Measurements from ENCODE around the gene NMUR2.
A peak's percentile ranks its signal among the peaks of the same experiment; 100 is the strongest.

Gene NMUR2

GRCh38 chr5:152367554-152367953, 37.5 kb downstream of the NMUR2 start:
- no peak for DNase-seq

DNA sequence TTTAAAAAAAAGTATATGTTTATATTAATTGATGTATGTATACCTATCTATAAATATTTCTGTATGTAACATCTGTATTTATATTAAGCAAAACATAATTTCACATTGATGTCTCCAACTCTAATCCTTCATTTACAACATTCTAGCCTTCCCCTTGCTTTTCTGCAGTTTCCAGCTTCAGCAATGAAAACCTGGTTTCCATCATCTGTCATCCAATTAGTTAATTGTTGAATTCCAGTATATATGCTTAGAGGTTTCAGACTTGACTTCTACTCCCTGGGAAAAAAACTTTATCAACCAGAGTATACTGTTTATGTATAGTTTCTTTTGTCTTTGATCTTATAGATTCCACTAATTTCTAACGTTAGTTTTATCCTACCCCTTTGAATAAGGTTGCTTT, 38.4 kb downstream of the NMUR2 start:
- no peak for DNase-seq

GRCh38 chr5:152364899-152365298, 40.2 kb downstream of the NMUR2 start:
- DNase-seq = no peak

GRCh38 chr5:152364172-152364571, 40.9 kb downstream of the NMUR2 start:
- no peak for DNase-seq

DNA sequence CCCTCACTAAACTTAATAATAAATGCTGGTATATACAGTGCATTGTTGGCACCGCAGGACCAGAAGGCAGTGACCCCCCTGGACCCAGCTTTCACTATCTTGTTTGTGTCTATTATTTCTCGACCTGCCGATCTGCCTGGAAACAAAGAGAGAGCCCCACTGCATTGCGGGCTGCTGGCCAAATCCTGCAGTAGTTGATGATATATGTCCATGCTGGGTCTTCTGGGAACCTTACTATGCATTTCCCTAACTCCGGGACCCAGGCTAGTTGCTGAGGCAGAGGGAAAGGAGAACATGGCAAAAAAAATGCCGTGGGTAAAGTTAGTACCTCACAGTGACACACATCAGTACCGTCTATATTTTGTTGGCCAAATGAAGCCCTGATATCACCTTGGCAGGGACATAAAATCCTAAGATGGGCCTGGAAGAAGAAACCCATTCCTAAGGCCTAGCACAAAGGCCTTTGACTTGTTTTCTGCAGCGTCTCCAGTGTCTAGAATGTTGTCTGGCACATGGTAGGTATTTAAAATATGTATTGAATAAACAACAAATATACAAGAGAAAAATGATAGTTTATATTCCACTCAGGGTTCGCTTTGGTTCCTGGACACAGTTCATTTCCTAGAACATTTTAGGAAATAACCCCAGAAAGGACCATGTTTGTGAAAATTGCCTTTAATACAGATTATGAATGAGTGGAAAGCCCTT, 46.1 kb downstream of the NMUR2 start:
- DNase-seq = no peak

- no peak for DNase-seq
Measured at GRCh38 chr5:152356506-152356905, 48.6 kb downstream of the NMUR2 start.

DNA sequence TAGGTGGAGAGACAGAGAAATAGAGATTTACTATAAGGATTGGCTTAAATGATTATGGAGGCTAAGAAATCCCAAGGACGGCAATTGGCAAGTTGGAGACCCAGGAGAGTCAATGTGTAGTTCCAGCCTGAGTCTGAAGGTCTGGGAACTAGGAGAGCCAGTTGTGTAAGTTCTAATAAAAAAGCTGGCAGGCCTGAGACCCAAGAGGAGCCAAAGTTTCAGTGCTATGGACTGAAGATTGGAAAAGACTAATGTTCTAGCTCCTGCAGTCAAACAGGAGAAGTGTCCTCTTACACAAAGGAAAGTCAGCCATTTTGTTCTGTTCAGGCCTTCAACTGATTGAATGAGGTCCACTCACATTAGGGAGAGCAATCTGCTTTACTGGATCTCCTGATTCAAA, 50.0 kb downstream of the NMUR2 start:
- no peak for DNase-seq

GRCh38 chr5:152353001-152353400, 52.1 kb downstream of the NMUR2 start:
- no peak for DNase-seq

- DNase-seq = peak; percentile 27
Measured at GRCh38 chr5:152349683-152350526, 55.2 kb downstream of the NMUR2 start.
